Thyroid gland (tissue), 4 donors: Measurements from ENCODE around the gene ELAVL1.

Experiments used
- CTCF ChIP-seq, 6 experiments: fragments of 200-600 bp in 3 of 6; fragments of 450-650 bp in 3 of 6; sonication (generic) in 3 of 6; IDR thresholded peaks; one replicate each; pipeline ENCODE4 v1.5.1; 2016 to 2019; ENCODE audit warnings: antibody characterized with exemption in 6 of 6, mild to moderate bottlenecking in 2 of 6, inconsistent platforms in 1 of 6, moderate library complexity in 1 of 6
- POLR2A ChIP-seq, 2 donors: fragments of 450-650 bp; IDR thresholded peaks; one replicate each; pipeline ENCODE4 v1.6.1; 2017; ENCODE audit warnings: antibody characterized with exemption in 2 of 2, mild to moderate bottlenecking in 2 of 2, moderate library complexity in 1 of 2

GRCh38 chr19:7914099-7914498, 91.3 kb downstream of the ELAVL1 start:
- no peak for TF ChIP-seq POLR2A (IDR thresholded peaks at IDR 0.05)
- TF ChIP-seq CTCF (IDR thresholded peaks at IDR 0.05), result no peak
